T-cell (primary cell): Measurements from ENCODE around the gene SLC6A6. TPM values are rescaled to one million over a fixed set of nuclear protein-coding genes. Genes with fewer than 3 reads are reported as not detected.

Source experiments
- ATAC-seq, 4 experiments: fragments of 200-7000 bp in 3 of 4; fragments of 150-1000 bp in 1 of 4; cut with Tn5 transposase; replicated peaks in 1 of 4; 1 replicate in 3 of 4; 2 replicates in 1 of 4; pipeline ENCODE4 v1.10.0; 2021; ENCODE audit warnings: moderate library complexity in 3 of 4, mild to moderate bottlenecking in 2 of 4, moderate number of reproducible peaks in 1 of 4
- CTCF ChIA-PET, 2 donors: fragments of 300-600 bp; sonication (Branson Sonifier 250); formaldehyde crosslinking; loops; one replicate each; lab custom pipeline; 2022; ENCODE audit warnings: antibody characterized with exemption in 2 of 2; lab: Charles Lee
- POLR2A ChIA-PET, 2 donors: fragments of 300-600 bp; sonication (Branson Sonifier 250); formaldehyde crosslinking; loops; one replicate each; lab custom pipeline; 2022; ENCODE audit warnings: antibody characterized with exemption in 2 of 2; lab: Charles Lee
- DNase-seq, 35 experiments: peaks; one replicate each; pipeline versions ENCODE4 v3.0.0 to v3.0.0-alpha.2; 2013 to 2023
- H3K27ac ChIP-seq: one replicate; pipeline ENCODE4 v1.5.1; 2013; ENCODE audit warnings: low read length
- H3K27me3 ChIP-seq, 2 experiments: replicated peaks in 1 of 2; 1 replicate in 1 of 2; 2 replicates in 1 of 2; pipeline versions ENCODE4 v1.6.1 to v1.7.0; 2013; ENCODE audit warnings: low read length in 1 of 2, mixed read lengths in 1 of 2; ENCODE audit not compliant: control insufficient read depth in 2 of 2, insufficient read depth in 2 of 2; ENCODE audit errors: extremely low read depth in 1 of 2
- H3K36me3 ChIP-seq, 2 donors: 1 replicate in 1 of 2; 2 replicates in 1 of 2; pipeline versions ENCODE4 v1.6.1 to v1.7.0; 2013; ENCODE audit warnings: low read length in 1 of 2; ENCODE audit not compliant: control insufficient read depth in 2 of 2, insufficient read depth in 1 of 2; ENCODE audit errors: extremely low read depth in 1 of 2
- H3K4me1 ChIP-seq, 2 experiments: 1 replicate in 1 of 2; 2 replicates in 1 of 2; pipeline versions ENCODE4 v1.6.1 to v1.7.0; 2013; ENCODE audit warnings: low read length in 2 of 2, mixed read lengths in 1 of 2; ENCODE audit not compliant: insufficient read depth in 2 of 2, control insufficient read depth in 1 of 2; ENCODE audit errors: extremely low read depth in 1 of 2
- H3K4me3 ChIP-seq, 2 donors: 1 replicate in 1 of 2; 2 replicates in 1 of 2; pipeline versions ENCODE4 v1.5.1 to v1.7.0; 2013; ENCODE audit warnings: mild to moderate bottlenecking in 2 of 2, low read length in 1 of 2, moderate library complexity in 1 of 2; ENCODE audit not compliant: control insufficient read depth in 1 of 2; ENCODE audit errors: extremely low read depth in 1 of 2
- H3K9me3 ChIP-seq: 2 replicates; pipeline ENCODE4 v1.7.0; 2013
- H3K27ac Mint-ChIP-seq, 2 donors: one replicate each; pipeline ENCODE4 v1.8.0; 2020 to 2021; ENCODE audit warnings: mild to moderate bottlenecking in 2 of 2, mixed read lengths in 2 of 2
- H3K27me3 Mint-ChIP-seq, 2 donors: one replicate each; pipeline ENCODE4 v1.8.0; 2021 to 2022; ENCODE audit warnings: mixed read lengths in 2 of 2
- H3K36me3 Mint-ChIP-seq: one replicate; pipeline ENCODE4 v1.8.0; 2021; ENCODE audit warnings: mixed read lengths
- H3K4me1 Mint-ChIP-seq, 3 donors: one replicate each; pipeline ENCODE4 v1.8.0; 2020 to 2022; ENCODE audit warnings: mixed read lengths in 3 of 3, mild to moderate bottlenecking in 1 of 3
- H3K4me3 Mint-ChIP-seq, 3 donors: one replicate each; pipeline ENCODE4 v1.8.0; 2020 to 2022; ENCODE audit warnings: mild to moderate bottlenecking in 3 of 3, mixed read lengths in 3 of 3, moderate library complexity in 3 of 3
- H3K9me3 Mint-ChIP-seq, 3 donors: one replicate each; pipeline ENCODE4 v1.8.0; 2020 to 2022; ENCODE audit warnings: mixed read lengths in 3 of 3
- WGBS: methylation state at CpG from one replicate; pipeline ENCODE4 v1.1.5; 2013; ENCODE audit warnings: missing lambda C conversion rate; ENCODE audit not compliant: insufficient coverage; 5-methylcytosine and 5-hydroxymethylcytosine counted together
- total RNA-seq, 35 experiments: library from RNA in 6 of 35; stranded (reverse) in 6 of 35; fragments of 120-200 nt in 1 of 35; gene quantifications; one replicate each; pipeline versions ENCODE4 v1.2.1 to v1.2.4 and lab custom pipeline; 2013 to 2026

Gene SLC6A6
- total RNA-seq, 5 donors from 2014 or later (not counting 1 experiment from before 2014, with no cell fraction given), result 49.3 to 72.5 (median 63.6) TPM

GRCh38 chr3:14411988-14412387 is 9.6 kb downstream of the SLC6A6 start:
- Mint-ChIP-seq H3K4me3 (no peak overlapping the region), H3K9me3 (no peaks in the 10 kb centered on the region), H3K4me1 (peaks cover 28 to 40% (median 28%) of the 10 kb centered on the region in 3 donors), H3K36me3 (peaks cover 19% of the 10 kb centered on the region), H3K27ac (no peak overlapping the region), H3K27me3 (no peaks in the 10 kb centered on the region)
- ChIA-PET POLR2A (interaction anchor here (0.6 to 0.7 kb wide), 2 partner anchors 45 to 445 kb away, joined by 3 read pairs; no protein-coding TSS in a partner anchor), CTCF (no interaction called here)
- Histone ChIP-seq H3K27ac (no peak overlapping the region), H3K27me3 (no peaks in the 10 kb centered on the region), H3K36me3 (peaks cover 5 to 40% of the 10 kb centered on the region in 2 donors), H3K4me3 (no peak overlapping the region), H3K4me1 (peaks cover 0 to 24% of the 10 kb centered on the region in 2 experiments), H3K9me3 (no peaks in the 10 kb centered on the region)
- ATAC-seq (no peak), DNase-seq (no peak)
- WGBS, result 96% methylated on average over 4 of the region's 7 CpGs

- H3K27ac ChIP-seq, result no peak overlapping the region
- H3K4me1 ChIP-seq, result peaks cover 0 to 24% of the 10 kb centered on the region in 2 experiments
- POLR2A ChIA-PET, result no interaction called here
- no peak overlapping the region for H3K4me3 ChIP-seq
- H3K4me3 Mint-ChIP-seq, result no peak overlapping the region
- H3K36me3 Mint-ChIP-seq, result peaks cover 22% of the 10 kb centered on the region
- H3K27me3 Mint-ChIP-seq, result no peaks in the 10 kb centered on the region
- 98% methylated on average over 11 of the region's 13 CpGs for WGBS
- H3K9me3 ChIP-seq, result no peaks in the 10 kb centered on the region
- no peaks in the 10 kb centered on the region for H3K27me3 ChIP-seq
- peaks cover 10 to 36% of the 10 kb centered on the region in 2 donors for H3K36me3 ChIP-seq
- CTCF ChIA-PET, result no interaction called here
- H3K27ac Mint-ChIP-seq, result no peak overlapping the region
- ATAC-seq, result no peak
- H3K4me1 Mint-ChIP-seq, result peaks cover 19 to 31% (median 20%) of the 10 kb centered on the region in 3 donors
- DNase-seq, result no peak
- H3K9me3 Mint-ChIP-seq, result no peaks in the 10 kb centered on the region
Measured at GRCh38 chr3:14412831-14413380, 10.5 kb downstream of the SLC6A6 start.

GRCh38 chr3:14413381-14414071 is 11.1 kb downstream of the SLC6A6 start:
- CTCF ChIA-PET, result no interaction called here

GRCh38 chr3:14414846-14415464 is 12.5 kb downstream of the SLC6A6 start:
- no peak for ATAC-seq
- Mint-ChIP-seq H3K9me3 (no peaks in the 10 kb centered on the region), H3K36me3 (peaks cover 31% of the 10 kb centered on the region), H3K4me3 (no peak overlapping the region), H3K4me1 (peaks cover 15 to 27% (median 20%) of the 10 kb centered on the region in 3 donors), H3K27ac (no peak overlapping the region), H3K27me3 (no peaks in the 10 kb centered on the region)
- Histone ChIP-seq H3K9me3 (no peaks in the 10 kb centered on the region), H3K27ac (no peak overlapping the region), H3K36me3 (peaks cover 11 to 39% of the 10 kb centered on the region in 2 donors), H3K4me1 (peaks cover 0 to 14% of the 10 kb centered on the region in 2 experiments), H3K4me3 (no peak overlapping the region), H3K27me3 (no peaks in the 10 kb centered on the region)
- ChIA-PET CTCF (interaction anchor here in 1 of 2 donors (0.5 kb wide), 1 partner anchor 718 kb away, joined by 3 read pairs; no protein-coding TSS in a partner anchor), POLR2A (interaction anchor here (0.5 to 0.6 kb wide), 3 partner anchors 22 to 1983 kb away, joined by 3 read pairs; no protein-coding TSS in a partner anchor)
- DNase-seq, result no peak
- 91% methylated on average over 3 of the region's 5 CpGs for WGBS

More at GRCh38 chr3:14413381-14414071, 11.1 kb downstream of the SLC6A6 start:
- 88% methylated on average over 4 of the region's 11 CpGs for WGBS
- ATAC-seq, result no peak
- POLR2A ChIA-PET, result no interaction called here
- Histone ChIP-seq H3K4me1 (peaks cover 0 to 24% of the 10 kb centered on the region in 2 experiments), H3K27ac (no peak overlapping the region), H3K4me3 (no peak overlapping the region), H3K36me3 (peaks cover 11 to 36% of the 10 kb centered on the region in 2 donors), H3K9me3 (no peaks in the 10 kb centered on the region), H3K27me3 (no peaks in the 10 kb centered on the region)
- Mint-ChIP-seq H3K27ac (no peak overlapping the region), H3K4me1 (peaks cover 20 to 32% (median 20%) of the 10 kb centered on the region in 3 donors), H3K4me3 (no peak overlapping the region), H3K36me3 (peaks cover 27% of the 10 kb centered on the region), H3K9me3 (no peaks in the 10 kb centered on the region), H3K27me3 (no peaks in the 10 kb centered on the region)
- DNase-seq, result no peak

GRCh38 chr3:14415501-14415900 is 13.1 kb downstream of the SLC6A6 start:
- H3K36me3 Mint-ChIP-seq, result peaks cover 31% of the 10 kb centered on the region
- no peaks in the 10 kb centered on the region for H3K27me3 Mint-ChIP-seq
- peak overlapping the region in 1 of 2 donors; percentile 16 for H3K27ac Mint-ChIP-seq
- H3K4me1 Mint-ChIP-seq, result peaks cover 12 to 22% (median 20%) of the 10 kb centered on the region in 3 donors
- DNase-seq (no peak), ATAC-seq (no peak)
- Histone ChIP-seq H3K27me3 (no peaks in the 10 kb centered on the region), H3K36me3 (peaks cover 11 to 39% of the 10 kb centered on the region in 2 donors), H3K9me3 (no peaks in the 10 kb centered on the region), H3K4me1 (peaks cover 0 to 10% of the 10 kb centered on the region in 2 experiments), H3K4me3 (no peak overlapping the region), H3K27ac (no peak overlapping the region)
- ChIA-PET CTCF (no interaction called here), POLR2A (interaction anchor here in 1 of 2 donors (0.5 kb wide), 1 partner anchor 21 kb away, joined by 3 read pairs; no protein-coding TSS in a partner anchor)
- 100% methylated on average over 1 of the region's 5 CpGs for WGBS
- no peaks in the 10 kb centered on the region for H3K9me3 Mint-ChIP-seq
- H3K4me3 Mint-ChIP-seq, result no peak overlapping the region

GRCh38 chr3:14416453-14416852 is 14.0 kb downstream of the SLC6A6 start:
- no peak overlapping the region for H3K27ac ChIP-seq
- H3K4me1 Mint-ChIP-seq, result peaks cover 14 to 20% (median 15%) of the 10 kb centered on the region in 3 donors
- H3K27me3 Mint-ChIP-seq, result no peaks in the 10 kb centered on the region
- no peak overlapping the region for H3K27ac Mint-ChIP-seq
- ATAC-seq (no peak), DNase-seq (no peak)
- H3K36me3 Mint-ChIP-seq, result peaks cover 23% of the 10 kb centered on the region
- no peak overlapping the region for H3K4me3 ChIP-seq
- H3K4me3 Mint-ChIP-seq, result no peak overlapping the region
- H3K9me3 ChIP-seq, result no peaks in the 10 kb centered on the region
- no peaks in the 10 kb centered on the region for H3K27me3 ChIP-seq
- H3K36me3 ChIP-seq, result peaks cover 11 to 32% of the 10 kb centered on the region in 2 donors
- ChIA-PET POLR2A (no interaction called here), CTCF (interaction anchor here in 1 of 2 donors (0.8 kb wide), 1 partner anchor 52 kb away, joined by 6 read pairs; no protein-coding TSS in a partner anchor)
- H3K9me3 Mint-ChIP-seq, result no peaks in the 10 kb centered on the region
- WGBS, result 91% methylated on average over 5 of the region's 6 CpGs
- peaks cover 0 to 7% of the 10 kb centered on the region in 2 experiments for H3K4me1 ChIP-seq
